HEK293T (cell line): ENCODE results near the gene LHX6.

Source experiments
- CTBP1 ChIP-seq: fragments of 450-650 bp; IDR thresholded peaks from 2 replicates; pipeline ENCODE4 v1.6.1; 2016; ENCODE audit warnings: borderline replicate concordance
- FOXA1 ChIP-seq: fragments of 450-650 bp; IDR thresholded peaks from 2 replicates; pipeline ENCODE4 v1.6.1; 2016; ENCODE audit warnings: mild to moderate bottlenecking
- FOXK2 ChIP-seq: fragments of 450-650 bp; IDR thresholded peaks from 2 replicates; pipeline ENCODE4 v1.6.1; 2016; ENCODE audit warnings: mild to moderate bottlenecking
- FOXM1 ChIP-seq: fragments of 450-650 bp; IDR thresholded peaks from 2 replicates; pipeline ENCODE4 v1.6.1; 2017; ENCODE audit warnings: mild to moderate bottlenecking, borderline replicate concordance
- HDGF ChIP-seq: fragments of 450-650 bp; IDR thresholded peaks from 2 replicates; pipeline ENCODE4 v1.6.1; 2017; ENCODE audit warnings: antibody characterized with exemption, borderline replicate concordance
- LEF1 ChIP-seq: fragments of 450-650 bp; IDR thresholded peaks from 2 replicates; pipeline ENCODE4 v1.6.1; 2017; ENCODE audit warnings: mild to moderate bottlenecking, borderline replicate concordance
- PKNOX1 ChIP-seq: fragments of 450-650 bp; IDR thresholded peaks from 2 replicates; pipeline ENCODE4 v1.6.1; 2016
- SP1 ChIP-seq: fragments of 450-650 bp; IDR thresholded peaks from 2 replicates; pipeline ENCODE4 v1.6.1; 2017
- SUZ12 ChIP-seq: fragments of 450-650 bp; IDR thresholded peaks from 2 replicates; pipeline ENCODE4 v1.6.1; 2016; ENCODE audit warnings: mild to moderate bottlenecking
- TARDBP ChIP-seq: fragments of 450-650 bp; IDR thresholded peaks from 2 replicates; pipeline ENCODE4 v1.6.1; 2016

GRCh38 chr9:122261469-122261881 is 32.7 kb upstream of the LHX6 start:
- TF ChIP-seq FOXK2 (no peak), LEF1 (no peak), SP1 (no peak), CTBP1 (no peak), FOXM1 (no peak), PKNOX1 (no peak), TARDBP (no peak), SUZ12 (no peak), HDGF (no peak), FOXA1 (no peak)
